Myocyte (in vitro differentiated cells): ENCODE results near the gene GRIK5. TPM values are rescaled to one million over a fixed set of nuclear protein-coding genes. Genes with fewer than 3 reads are reported as not detected.
"Not testable (repeated sequence)": the region's sequence is repeated elsewhere in the genome, so short reads cannot be mapped to it uniquely, and the experiment has no call there.

Experiments used
- DNase-seq: peaks from one replicate; pipeline ENCODE4 v3.0.0-alpha.2; 2012; ENCODE audit warnings: low read depth
- total RNA-seq: library from RNA; depleted of rRNA; stranded (reverse); fragments of >200 nt; gene quantifications from 2 replicates; pipeline ENCODE4 v1.2.3, GENCODE V29; 2014

Gene GRIK5
- total RNA-seq, 1 donor from 2014 or later = 0.13 TPM

DNA sequence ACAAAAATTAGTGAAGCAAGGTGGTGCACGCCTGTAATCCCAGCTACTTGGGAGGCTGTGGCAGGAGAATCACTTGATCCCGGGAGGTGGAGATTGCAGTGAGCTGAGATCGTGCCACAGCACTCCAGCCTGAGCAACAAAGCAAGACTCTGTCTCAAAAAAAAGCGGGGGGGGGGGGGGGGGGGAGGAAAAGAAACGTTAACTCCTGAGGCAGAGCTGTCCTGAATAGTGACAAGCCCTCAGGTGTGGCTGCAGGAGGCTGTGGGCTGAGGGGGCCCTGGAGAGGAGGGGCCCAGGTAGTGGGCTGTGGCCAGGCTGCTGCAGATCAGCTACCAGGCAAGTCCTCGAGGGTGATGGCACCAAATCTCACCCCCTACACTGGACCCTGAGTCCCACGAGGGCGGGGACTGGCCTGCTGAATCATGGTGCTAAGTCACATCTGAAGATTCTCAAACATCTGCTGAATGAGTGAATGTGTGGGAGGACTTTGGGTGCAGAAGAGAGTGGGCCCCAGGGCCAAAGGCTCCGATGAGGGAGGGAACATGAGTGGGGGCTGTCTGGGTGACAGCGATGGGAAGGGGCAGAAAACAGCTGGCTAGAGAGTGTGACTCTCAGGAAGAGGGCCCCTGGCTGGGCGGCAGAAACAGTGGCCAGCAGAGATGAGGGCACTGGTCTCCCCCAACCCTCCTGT lies 51.4 kb downstream of the GRIK5 start:
- DNase-seq = no peak

DNA sequence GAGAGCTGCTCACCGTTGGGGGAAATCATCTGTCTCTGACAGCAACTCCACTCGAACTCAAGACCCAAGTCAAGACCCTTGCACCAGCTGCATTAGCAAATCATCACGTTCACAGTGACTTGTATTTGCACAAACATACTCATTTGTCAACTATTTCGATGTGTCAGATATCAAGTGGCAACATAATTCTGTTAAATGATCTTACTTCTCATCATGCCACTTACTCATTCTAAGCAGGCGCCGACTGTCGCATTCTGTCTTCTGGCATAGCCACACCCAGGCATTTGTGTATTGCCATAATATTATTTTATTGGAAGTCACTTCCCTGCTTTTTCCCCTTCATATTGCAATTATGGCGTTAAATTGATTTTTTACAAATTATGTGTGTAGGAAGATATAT lies 53.0 kb downstream of the GRIK5 start:
- no peak for DNase-seq

DNA sequence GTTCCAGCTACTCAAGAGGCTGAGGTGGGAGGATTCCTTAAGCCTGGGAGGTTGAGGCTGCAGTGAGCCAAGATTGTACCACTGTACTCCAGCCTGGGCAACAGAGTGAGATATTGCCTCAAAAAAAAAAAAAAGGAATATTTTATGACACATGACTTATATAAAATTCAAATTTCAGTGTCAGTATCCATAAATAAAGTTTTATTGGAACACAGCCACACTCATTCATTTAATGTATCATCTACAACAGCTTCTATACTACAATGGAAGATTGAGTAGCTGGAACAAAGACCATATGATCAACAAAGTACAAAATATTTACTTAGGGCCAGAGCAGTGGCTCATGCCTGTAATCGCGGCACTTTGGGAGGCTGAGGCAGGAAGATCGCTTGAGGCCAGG lies 57.3 kb downstream of the GRIK5 start:
- DNase-seq = not testable (repeated sequence)

DNA sequence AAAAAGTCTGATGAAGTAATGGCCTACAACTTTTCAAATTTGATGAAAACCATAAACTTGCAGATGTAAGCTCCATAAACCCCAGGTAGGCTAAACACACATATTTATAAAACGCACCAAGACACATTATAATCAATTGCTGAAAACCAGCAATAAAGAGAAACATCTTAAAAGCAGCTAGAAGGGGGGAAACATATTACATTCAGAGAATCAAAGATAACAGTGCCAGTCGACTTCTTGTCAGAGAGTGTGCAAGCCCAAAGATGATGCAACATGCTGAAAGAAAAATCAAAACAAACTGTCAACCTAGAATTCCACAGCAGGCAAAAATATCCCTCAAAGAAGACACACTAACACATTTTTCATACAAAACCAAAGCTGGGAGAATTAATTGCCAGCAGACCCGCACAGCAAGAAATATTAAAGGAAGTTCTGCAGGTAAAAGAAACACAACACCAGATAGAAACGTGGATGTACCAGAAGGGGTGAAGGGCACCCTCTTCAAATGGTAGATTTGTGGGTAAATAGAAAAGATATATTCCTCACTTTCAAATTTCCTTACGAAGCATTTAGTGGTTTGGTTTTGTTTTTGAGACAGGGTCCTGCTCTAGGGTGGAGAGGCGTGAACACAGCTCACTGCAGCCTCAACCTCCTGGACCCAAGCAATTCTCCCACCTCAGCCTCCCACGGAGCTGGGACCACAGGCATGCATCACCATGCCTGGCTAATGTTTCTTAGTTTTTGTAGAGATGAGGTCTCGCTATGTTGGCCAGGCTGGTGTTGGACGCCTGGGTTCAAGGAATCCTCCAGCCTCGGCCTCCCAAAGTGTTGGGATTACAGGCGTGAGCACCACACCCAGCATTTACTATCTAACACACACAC lies 59.5 kb downstream of the GRIK5 start:
- DNase-seq = no peak

DNA sequence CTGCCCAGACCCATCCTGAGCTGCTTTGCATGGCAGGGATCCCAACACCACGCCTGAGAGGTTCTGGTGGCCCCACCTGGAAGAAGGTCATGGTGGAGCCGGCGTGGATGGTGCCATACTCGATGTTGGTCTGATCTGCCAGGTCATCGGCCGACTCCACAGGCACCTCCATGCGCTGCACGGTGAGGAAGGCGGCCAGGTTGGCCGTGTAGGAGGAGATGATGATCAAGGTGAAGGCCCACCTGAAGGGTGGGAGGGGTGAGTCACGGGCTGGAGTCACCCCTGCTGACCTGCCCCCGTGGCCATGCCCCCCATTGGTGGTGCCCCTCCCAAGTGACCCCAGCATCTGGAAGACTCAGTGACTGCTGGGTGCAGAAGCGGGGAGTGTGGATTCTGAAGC lies 63.4 kb downstream of the GRIK5 start:
- DNase-seq = no peak

DNA sequence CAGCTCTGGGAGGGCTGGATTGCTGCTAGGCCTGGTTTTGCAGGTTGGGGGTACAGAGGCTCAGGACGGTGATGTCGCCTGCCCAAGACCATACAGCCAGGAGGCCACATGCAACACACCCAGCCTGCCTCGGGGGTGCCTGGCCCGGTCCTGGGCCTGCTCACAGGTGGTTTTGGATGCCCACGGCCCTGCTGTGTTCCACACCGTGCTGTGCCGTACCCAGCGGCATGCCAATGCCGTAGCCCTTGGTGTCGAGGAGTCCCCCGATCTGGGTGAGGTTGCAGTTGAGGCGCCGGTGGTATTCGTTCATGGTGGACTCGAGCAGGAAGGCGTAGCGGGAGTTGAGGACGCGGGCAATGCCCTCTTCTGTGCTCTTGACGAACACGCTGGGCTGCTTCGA lies 64.5 kb downstream of the GRIK5 start:
- DNase-seq = no peak

DNA sequence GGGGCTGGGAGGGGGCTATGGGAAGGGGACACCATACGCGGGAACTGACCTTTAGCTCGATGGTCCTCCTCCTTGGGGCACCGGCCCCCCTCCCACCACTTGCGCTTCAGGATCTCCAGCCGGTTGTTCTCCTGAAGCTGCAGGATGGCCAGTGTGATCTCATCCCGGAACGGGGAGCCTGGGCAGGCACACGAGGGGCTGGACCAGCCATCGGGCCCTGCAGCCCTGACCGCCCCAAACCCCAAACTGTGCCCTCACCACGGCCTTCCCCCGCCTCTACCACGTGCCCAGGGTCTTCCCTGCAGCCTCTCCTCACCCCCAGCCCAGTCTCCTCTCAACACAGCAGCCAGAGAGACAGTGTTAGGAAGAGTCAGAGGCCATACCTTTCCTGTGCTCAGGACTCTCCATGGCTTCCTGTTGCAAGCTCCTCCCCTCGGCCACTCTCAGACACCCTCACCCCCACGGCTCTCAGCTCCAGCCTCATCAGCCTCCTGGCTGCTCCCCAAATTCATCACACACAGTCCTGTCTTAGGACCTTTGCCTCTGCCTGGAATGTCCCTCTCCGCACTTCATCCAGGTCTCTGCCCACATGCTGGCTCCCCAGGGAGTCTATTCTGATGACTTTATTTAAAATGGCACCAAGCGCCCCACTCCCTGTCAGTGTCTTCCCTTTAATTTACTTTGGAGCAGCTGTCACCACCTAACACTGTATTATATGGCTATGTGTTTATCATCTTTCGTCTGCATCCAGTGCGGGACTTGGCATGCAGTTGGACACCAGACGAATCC lies 66.3 kb downstream of the GRIK5 start:
- DNase-seq = no peak

DNA sequence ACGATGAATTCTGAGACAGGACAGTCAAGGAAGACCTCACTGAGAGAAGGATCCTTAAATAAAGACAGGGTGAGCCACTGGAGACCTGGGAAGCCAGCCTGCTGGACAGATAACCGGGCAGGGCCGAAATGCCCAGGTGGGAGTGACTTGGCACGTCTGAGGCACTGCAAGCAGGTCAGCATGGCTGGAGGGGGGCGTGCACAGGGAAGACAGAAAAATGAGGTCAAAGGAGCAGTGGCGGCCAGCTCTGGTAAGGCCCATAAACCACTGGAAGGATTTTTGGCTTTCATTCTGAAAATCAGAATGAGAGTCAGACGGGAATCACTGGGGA lies 70.2 kb downstream of the GRIK5 start:
- no peak for DNase-seq

DNA sequence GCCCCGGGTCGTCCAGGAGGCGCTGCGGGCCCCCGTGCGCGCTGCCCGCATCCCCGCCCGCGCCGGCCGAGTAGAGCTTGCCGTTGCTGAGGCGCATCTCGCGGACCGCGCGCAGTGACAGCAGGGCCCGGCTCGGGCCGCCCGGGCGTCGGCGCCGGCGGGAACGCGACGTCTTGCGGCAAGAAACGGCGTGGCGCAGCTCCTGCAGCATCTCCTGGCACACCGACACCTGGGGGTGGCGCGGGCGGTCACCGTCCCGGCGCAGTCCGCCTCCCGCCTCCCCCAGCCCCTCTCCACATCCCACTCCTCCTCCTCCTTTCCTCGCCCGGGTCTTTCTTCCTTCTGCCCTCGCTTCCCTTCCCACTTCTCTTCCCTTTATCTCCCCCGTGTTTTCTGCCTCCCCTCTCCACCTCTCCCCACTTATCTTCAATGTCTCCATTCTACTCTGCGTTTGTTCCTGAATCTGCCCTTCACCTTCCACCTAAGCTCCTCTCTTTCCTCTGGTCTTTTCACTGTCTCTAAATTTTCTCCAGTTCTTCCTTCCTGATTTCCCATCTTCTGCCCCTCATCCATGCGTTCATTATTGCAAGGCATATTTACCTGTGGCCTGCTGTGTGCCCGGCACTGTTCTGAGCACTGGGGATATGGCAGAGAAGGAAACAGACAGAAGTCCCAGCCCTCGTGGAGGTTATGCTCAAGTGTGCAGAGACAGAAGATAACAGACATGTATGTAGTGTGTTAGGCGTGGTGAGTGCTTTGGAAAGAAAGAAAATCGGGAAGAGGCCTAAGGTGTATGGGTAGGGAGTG lies 70.7 kb downstream of the GRIK5 start:
- DNase-seq = no peak

DNA sequence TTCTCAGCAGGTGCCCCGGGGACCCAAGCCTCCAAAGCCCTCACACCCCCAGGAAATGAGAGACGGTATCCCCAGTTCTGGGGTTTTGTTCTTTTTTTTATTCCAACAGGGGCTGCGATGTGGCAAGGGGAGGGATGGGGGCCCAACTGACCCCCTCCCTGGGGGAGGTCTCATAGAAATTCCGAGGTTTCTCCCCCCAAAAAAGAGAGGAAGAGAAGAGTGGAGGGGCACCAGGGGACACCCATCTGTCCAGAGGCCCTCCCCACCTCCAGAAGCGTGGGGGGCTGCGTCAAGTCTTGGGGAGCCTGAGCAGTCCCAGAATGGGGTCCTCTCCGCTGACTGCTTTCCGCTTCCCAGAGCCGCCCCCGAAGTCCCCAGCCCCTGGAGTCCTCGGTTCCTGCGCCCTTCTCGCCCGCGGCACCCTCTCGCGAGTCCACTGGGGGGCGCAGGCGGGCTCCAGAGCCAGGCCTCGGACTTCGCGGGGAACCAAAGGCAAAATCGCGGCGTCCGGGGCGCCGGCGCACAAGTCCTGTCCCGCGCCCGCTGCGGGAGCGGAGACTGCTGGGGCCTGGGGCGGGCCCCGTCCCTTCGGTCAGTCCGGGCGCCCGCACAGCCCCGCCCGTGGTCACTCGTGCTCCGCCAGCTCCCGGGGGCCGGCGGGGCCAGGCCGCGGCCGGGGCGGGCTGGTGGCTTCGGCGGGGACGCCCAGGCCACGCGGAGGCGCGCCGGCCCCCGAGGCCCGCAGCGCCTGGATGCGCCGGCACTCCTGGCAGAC lies 71.6 kb downstream of the GRIK5 start:
- peak; percentile 38 for DNase-seq

DNA sequence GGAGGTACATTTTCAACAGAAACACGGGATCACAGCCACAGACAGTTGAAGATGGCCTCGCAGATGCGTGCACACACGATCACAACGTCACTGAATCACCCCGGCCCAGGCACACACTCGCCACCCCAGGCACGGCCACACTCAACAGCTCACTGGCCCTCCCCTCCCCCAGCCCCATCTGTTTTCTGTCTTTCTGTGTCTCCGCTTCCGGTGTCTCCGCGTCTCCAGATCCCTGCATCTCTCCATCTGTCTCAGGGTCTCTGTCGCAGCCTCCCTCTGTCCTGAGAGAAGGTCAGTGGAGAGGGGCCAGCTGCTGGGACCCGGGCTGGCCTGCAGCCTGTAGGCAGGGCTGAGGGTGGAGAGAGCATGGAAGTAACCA lies 72.2 kb downstream of the GRIK5 start:
- DNase-seq = no peak

DNA sequence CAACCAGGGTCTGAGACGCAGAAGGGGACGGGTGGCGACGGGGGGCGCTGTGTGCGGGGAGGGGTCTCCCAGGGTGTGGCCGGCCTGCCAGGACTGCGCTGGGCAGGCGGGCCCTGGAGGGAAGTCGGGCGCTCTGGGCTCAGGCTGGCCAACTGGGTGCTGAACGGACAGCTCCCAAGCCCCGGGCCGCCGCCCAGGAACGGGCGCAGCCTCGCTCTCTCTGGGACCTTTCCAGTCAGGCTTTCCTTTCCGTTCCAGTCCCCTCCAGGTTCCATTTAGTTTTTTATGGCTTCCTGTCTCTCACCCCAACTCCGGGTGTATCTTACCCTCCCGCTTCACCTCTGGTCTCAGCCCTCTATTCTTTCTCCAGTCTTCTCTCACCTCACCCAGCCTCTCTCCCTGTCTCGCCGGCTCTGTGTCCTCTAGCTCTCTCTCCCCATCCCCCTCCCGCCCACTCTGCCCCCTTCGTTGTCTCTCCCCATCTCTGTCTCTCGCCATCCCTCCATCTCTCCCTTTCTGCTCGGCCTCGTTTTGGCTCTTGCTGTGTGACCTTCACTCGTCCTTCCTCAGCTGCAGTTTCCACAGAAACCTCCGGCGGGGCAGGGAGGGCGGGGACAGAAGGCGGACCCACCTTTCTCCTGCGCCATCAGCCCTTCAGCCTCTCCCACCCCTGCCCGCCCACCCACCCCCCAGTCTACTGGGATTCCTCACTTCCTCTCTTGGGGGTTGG lies 72.7 kb downstream of the GRIK5 start:
- DNase-seq = peak; percentile 59

DNA sequence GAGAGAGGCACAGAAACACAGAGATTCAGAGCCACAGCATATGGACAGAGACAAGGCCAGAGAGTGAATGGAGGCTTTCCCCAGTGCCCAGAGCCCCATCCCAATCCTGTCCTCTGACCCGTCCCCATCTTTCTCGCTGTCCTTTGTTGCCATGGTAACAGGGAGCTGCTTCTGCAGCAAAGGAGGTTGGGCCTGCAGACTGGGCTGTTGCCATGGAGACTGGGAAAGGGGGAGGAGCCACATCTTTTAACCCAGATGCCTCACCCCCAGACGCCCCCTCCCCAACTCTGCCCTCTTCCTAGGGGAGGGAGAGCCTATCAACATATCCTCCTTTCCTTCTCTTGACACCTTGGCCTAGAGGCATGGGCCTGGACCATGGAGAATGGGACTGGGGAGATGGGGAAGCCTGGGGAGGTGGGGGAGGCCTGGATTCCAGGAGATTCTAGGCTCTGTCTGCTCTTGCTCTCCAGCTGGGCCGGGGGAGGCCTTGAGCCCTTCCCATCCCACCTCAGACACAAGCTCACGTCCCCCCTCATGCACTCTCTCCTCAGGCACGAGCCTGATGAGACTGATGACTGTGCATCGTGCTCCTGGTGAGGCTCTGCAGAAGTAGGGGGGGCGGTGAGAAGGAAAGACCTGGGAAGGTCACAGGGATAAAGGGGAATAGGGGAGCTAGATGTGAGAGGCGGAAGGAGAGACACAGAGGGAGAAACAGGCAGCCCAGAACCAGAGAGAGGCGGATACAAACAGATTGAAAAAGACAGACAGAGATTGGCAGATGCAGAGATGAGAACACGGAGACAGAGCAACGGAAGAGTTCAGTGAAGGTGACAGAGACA lies 73.8 kb downstream of the GRIK5 start:
- DNase-seq = no peak

DNA sequence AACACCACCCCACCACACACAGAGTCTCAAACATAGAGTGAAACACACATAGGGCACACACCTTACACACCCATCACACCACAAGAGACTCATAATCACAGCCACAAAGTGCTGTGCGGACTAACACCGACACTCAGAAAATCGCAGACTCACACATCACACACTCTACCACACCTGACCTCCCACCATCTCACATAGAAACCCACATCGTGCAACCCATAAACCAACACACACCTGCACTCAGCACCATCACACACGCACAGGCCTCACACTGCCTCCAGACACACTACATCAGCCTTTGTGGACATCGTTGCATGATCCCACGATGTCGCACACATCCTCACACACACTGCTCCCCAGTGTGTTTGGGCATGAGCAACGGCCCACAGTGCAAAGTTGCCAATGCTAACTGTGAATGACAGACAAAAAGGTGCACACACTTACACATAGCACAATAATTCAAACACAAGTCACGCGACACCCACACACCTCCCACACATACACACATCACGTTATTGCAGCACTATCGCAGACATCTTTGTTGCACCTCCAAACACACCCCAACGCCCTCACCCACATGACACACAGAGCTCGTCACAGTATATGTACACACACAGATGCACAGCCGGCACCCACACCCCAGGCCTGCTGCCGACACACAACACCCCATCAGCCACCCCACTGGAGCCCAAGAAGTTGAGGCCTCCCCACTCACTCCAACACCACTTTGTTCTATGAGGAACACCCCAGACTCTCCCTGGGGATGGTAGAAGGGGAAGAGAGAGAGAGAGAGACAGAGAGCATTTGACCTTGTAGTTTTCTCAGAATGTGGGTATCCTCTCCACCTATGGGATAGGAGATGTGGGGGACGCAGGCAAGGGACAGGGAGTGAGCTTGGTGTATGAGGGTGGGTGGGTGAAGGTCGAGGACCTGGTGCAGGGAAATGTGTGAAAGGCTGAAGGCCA lies 74.7 kb downstream of the GRIK5 start:
- DNase-seq = no peak

DNA sequence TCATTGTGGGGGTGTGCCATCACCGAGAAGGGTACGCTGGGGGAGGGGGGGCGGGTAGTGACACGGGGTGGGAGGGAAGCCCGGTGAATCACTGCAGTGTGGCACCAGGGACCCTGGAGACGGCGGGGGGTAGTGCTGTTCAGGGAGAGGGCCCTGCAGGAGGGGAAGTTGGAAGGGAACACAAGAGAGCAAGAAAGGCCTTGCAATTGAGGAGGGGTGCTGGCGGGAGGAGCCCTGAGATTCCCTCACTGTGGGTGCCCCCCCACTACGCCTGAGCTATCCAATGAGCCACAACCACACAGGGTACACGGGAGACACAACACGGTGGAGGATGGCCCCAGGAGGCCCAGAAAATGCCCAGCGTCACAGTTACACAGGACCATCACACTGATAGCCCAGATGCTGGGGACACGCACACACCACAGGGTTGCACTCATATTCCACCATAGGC lies 75.5 kb downstream of the GRIK5 start:
- DNase-seq = no peak

DNA sequence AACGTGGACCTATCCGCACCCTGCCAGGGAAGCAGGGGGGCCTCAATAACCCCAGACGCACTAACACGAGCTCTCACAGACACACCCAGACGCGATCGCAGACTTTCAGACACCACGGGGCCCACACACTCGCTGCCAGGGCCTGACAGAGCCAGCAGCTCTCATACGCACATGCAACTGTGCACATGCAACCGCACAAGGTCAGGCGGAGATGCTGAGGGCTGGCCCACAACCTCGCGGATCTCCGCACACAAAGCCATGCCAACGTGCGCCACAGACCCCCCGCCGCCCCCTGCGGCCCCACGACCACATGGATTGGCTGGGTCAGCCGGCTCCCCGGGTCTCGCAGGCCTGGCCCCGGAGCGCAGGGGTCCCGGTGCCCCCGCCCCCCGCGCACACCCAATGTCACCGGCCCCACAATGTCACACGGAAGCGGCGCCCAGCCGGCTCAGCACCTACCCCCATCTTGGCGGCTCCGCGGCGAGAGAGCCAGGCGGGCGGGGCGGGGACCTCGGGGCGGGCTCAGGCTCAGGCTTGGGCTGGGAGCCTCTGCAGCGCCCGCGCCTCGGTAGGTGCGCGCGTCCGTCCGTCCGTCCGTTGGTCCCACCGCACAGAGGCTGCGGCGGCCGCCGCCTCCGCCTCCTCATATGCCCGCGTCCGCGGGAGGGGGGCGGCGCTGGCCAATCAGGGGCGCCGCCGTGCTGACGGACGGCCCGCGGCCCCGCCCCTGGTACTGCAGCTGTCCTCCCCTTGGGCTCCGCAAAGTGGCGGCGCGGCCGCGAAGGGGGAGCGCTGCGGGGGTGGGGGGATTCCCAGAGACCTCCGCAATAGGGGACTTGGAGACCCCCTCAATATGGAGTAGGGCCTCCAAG lies 76.2 kb downstream of the GRIK5 start, which contains the start of gene ATP1A3:
ATP1A3 (minus strand) TSS at position 619 of the 872 bp plus-strand sequence; CDS start at position 465, 154 bp downstream.
- peak; percentile 68 for DNase-seq
